ENCODE data around the gene UQCR10. TPM values are rescaled to one million over a fixed set of nuclear protein-coding genes. Genes with fewer than 3 reads are reported as not detected.

UQCR10 gene
- 10 to 100 TPM; 54.3 to 78.6 (median 64.9) TPM for total RNA-seq

DNA sequence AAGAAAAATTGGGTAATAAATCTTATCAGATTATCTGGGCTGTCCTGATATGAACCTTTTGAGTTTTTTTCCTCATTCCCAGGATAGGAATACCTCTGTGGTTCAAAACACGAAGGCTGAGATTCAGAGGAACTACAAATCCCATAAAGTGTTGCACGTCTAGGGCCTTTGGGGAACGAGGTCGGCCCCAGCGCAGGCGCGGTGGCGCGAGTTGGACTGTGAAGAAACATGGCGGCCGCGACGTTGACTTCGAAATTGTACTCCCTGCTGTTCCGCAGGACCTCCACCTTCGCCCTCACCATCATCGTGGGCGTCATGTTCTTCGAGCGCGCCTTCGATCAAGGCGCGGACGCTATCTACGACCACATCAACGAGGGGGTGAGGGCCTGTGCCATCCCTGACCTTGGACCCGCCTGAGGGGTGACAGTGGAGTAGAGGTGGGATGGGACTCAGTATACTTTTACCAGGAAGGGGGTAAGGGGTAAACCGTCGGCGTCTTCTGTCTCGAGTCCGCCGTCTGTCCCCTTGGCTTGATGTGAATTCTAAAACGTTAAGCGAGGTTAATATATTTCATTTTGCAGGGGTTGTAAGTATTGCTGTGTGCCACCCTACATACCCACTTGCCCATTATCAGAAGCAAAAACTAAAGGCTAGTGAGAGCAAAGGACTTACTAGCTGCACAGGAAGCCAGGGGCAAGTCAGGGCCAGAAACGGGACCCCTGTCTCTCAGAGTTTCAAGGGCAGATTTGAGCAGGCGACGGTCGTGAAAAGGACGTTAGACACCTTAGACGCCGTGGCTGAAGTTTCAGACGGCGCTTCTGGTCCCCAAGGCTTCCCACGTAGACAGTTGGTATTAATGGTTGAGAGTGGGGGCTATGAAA, at the start of gene UQCR10:
Gene UQCR10 (plus strand): TSS at position 199 of the 881 bp plus-strand sequence. CDS start 30 bp downstream, at position 229.
- H3K4me1 ChIP-seq, result peaks cover 2 to 37% (median 16%) of the 10 kb centered on the region in 3 donors
- peak within 1 kb of the TSS; percentile 89 to 92 (median 90) for H3K27ac ChIP-seq
- 0% methylated on average over 17 to 24 of the region's 46 CpGs for WGBS, 2 donors (ENCODE audit: low coverage in 1 of 2)
- H3K4me3 ChIP-seq, result peak within 1 kb of the TSS; percentile 78 to 97
- H3K9me3 ChIP-seq, result no peaks in the 10 kb centered on the region
- TF ChIP-seq POLR2A (IDR thresholded peaks at IDR 0.05) (peak; percentile 22 to 44), EP300 (IDR thresholded peaks at IDR 0.05) (no peak), POLR2AphosphoS5 (IDR thresholded peaks at IDR 0.05) (peak; percentile 52)
- H3K27me3 ChIP-seq, result no peaks in the 10 kb centered on the region
- peaks cover 0 to 34% of the 10 kb centered on the region in 2 donors for H3K36me3 ChIP-seq
- ATAC-seq, result peak; percentile 95

DNA sequence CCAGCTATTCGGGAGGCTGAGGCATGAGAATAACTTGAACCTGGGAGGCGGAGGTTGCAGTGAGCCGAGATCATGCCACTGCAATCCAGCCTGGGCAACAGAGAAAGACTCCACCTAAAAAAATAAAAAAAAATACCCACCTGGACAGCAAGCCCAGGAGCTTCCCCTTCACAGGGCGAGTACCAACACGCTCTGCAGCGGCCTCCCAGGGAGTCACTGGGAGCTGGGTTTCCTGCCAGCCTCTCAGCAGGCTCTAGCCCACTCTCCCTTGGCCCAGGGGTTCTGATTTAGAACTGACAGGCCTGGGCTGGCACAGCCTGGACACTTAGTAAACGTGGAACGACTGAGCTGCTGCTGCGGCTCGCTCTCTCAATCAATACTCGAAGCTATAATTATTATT, 49.4 kb upstream of the UQCR10 start:
- TF ChIP-seq POLR2AphosphoS5 (IDR thresholded peaks at IDR 0.05) (no peak), EP300 (IDR thresholded peaks at IDR 0.05) (no peak), POLR2A (IDR thresholded peaks at IDR 0.05) (no peak)
- TF ChIP-seq, protein P1, sequence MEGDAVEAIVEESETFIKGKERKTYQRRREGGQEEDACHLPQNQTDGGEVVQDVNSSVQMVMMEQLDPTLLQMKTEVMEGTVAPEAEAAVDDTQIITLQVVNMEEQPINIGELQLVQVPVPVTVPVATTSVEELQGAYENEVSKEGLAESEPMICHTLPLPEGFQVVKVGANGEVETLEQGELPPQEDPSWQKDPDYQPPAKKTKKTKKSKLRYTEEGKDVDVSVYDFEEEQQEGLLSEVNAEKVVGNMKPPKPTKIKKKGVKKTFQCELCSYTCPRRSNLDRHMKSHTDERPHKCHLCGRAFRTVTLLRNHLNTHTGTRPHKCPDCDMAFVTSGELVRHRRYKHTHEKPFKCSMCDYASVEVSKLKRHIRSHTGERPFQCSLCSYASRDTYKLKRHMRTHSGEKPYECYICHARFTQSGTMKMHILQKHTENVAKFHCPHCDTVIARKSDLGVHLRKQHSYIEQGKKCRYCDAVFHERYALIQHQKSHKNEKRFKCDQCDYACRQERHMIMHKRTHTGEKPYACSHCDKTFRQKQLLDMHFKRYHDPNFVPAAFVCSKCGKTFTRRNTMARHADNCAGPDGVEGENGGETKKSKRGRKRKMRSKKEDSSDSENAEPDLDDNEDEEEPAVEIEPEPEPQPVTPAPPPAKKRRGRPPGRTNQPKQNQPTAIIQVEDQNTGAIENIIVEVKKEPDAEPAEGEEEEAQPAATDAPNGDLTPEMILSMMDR (IDR thresholded peaks at IDR 0.05), result no peak
- Histone ChIP-seq H3K4me3 (no peak overlapping the region), H3K27me3 (peaks cover 96% of the 10 kb centered on the region), H3K36me3 (no peaks in the 10 kb centered on the region), H3K4me1 (peaks cover 0 to 18% (median 5%) of the 10 kb centered on the region in 3 donors), H3K9me3 (no peaks in the 10 kb centered on the region), H3K27ac (no peak overlapping the region)
- WGBS, 2 donors (ENCODE audit: low coverage in 1 of 2), result 86 to 93% methylated on average over 8 of the region's 11 CpGs
- ATAC-seq, result no peak

DNA sequence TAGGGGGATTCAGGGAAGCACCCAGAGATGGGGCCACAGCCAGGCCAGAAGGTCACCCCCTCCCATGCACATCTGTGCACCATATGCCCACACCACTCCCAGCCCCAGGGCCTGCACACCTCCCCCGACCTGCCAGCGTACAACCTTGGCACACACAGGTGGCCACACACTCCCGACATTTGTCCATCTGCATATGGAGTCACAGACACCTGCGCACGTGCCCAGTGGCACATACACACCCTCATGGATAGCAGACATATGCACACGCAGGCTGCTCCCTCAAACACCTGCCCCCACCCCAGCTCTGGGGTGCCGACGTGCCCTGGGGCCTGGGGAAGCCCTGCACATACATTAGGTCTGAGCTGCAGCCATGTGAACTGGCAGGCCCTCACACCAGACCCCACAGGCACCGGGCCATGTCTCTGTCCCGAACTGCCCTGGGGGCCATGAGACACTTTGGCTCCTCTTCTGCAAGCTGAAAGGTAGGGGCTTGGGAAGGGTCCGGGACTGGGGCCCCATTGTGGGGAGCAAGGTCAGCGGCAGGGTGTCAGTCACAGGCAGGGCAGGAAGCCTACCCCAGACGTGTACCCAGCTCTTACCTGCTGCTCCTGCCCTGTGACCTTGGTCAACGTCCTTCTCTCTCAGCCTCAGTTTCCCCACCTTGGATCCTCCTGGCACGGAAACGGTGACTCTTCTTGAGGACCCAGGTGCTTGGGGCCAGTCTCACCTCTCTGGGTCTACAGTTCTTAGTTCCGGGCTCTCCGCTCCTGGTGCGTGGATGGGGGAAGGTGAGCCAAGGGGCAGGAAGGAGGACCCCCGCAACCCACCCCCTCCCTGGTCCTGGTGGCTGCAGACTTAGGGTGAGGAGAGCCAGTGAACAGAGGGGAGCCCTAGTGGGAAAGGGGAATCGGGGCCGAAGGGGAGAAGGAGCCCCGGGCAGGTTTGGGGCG, 47.9 kb upstream of the UQCR10 start:
- Histone ChIP-seq H3K4me3 (peak overlapping the region in 1 of 2 donors; percentile 44), H3K9me3 (no peaks in the 10 kb centered on the region), H3K27me3 (peaks cover 90% of the 10 kb centered on the region), H3K4me1 (peaks cover 0 to 18% (median 5%) of the 10 kb centered on the region in 3 donors), H3K36me3 (no peaks in the 10 kb centered on the region), H3K27ac (no peak overlapping the region)
- ATAC-seq, result no peak
- no peak for TF ChIP-seq POLR2A (IDR thresholded peaks at IDR 0.05)
- TF ChIP-seq EP300 (IDR thresholded peaks at IDR 0.05), result no peak
- TF ChIP-seq POLR2AphosphoS5 (IDR thresholded peaks at IDR 0.05), result no peak
- TF ChIP-seq, protein P1 (IDR thresholded peaks at IDR 0.05), result no peak
- no CpG with 5 or more reads among the region's 24 CpGs for WGBS, 2 donors (ENCODE audit: low coverage in 1 of 2)

DNA sequence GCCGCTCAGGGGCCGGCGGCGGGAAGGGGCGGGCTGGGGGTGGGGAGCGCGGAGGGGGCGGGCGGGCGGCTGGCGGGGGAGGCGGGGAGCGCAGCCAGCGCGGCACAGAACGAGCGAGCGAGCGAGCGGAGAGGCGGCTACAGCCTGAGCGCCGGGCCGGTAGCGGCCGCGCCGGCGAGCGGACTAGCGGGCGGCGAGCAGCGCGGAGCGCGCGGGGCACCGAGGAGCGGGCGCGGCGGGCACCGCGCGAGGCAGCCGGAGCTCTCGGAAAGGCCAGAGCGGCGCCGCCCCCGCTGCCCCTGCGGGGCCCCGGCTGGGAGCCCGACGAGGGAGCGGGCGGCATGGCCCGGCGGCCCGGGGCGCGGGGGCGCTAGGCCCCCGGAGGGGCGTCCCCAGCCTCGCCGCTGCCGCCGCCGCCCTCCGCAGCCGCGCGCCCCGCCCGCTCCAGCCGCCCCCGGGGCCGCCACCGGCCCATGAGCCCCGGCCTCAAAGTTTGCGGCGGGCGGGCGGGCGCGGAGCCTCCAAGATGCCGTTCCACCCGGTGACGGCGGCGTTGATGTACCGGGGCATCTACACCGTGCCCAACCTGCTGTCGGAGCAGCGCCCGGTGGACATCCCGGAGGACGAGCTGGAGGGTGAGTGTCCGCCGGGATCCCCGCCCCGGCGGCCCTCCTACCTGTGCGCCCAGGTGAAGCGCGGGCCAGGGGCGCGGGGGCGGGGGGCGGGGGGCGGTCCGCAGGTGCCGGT, 47.1 kb upstream of the UQCR10 start, which contains the start of gene CABP7:
Gene CABP7 (plus strand): TSS at position 105 of the 747 bp plus-strand sequence. CDS start 422 bp downstream, at position 527.
- no peaks in the 10 kb centered on the region for H3K36me3 ChIP-seq
- H3K4me1 ChIP-seq, result peaks cover 0 to 18% (median 5%) of the 10 kb centered on the region in 3 donors
- ATAC-seq, result no peak
- TF ChIP-seq, protein P1 (IDR thresholded peaks at IDR 0.05), result no peak
- TF ChIP-seq POLR2AphosphoS5 (IDR thresholded peaks at IDR 0.05) (no peak), POLR2A (IDR thresholded peaks at IDR 0.05) (no peak), EP300 (IDR thresholded peaks at IDR 0.05) (no peak)
- no peak within 1 kb of the TSS for H3K27ac ChIP-seq
- WGBS, 2 donors (ENCODE audit: low coverage in 1 of 2), result no CpG with 5 or more reads among the region's 115 CpGs
- H3K4me3 ChIP-seq, result peak within 1 kb of the TSS in 1 of 2 donors; percentile 44
- H3K27me3 ChIP-seq, result peaks cover 81% of the 10 kb centered on the region
- no peaks in the 10 kb centered on the region for H3K9me3 ChIP-seq

All from gastroesophageal sphincter (tissue), 4 donors.